NB4 (cell line): ENCODE measurements around the gene CTIF.

ENCODE experiments used
- DNase-seq: peaks from one replicate; pipeline ENCODE4 v3.0.0; 2010; ENCODE audit warnings: low read depth
- H3K4me3 ChIP-seq: one replicate; pipeline ENCODE4 v1.5.1; 2011; ENCODE audit warnings: mild to moderate bottlenecking, low read depth, low read length, moderate library complexity
- CTCF ChIP-seq: IDR thresholded peaks from one replicate; pipeline ENCODE4 v1.5.1; 2012; ENCODE audit warnings: low read depth, low read length
- MYC ChIP-seq: IDR thresholded peaks from 2 replicates; pipeline ENCODE4 v1.6.1; 2011; ENCODE audit warnings: low read depth, low read length
- POLR2A ChIP-seq: IDR thresholded peaks from 2 replicates; pipeline ENCODE4 v1.6.1; 2011; ENCODE audit warnings: mild to moderate bottlenecking; ENCODE audit not compliant: insufficient read length; ENCODE audit errors: extremely low read depth
- TF ChIP-seq, protein P1 (sequence below): IDR thresholded peaks from 2 replicates; pipeline ENCODE4 v1.6.1; 2011; ENCODE audit warnings: low read depth, low read length

The CTIF gene

GRCh38 chr18:48834413-48835031, 295.7 kb downstream of the CTIF start:
- peak; percentile 96 for DNase-seq
- H3K4me3 ChIP-seq: no peak overlapping the region
- TF ChIP-seq MYC (peak; percentile 85), POLR2A (no peak), CTCF (no peak)
- TF ChIP-seq, protein P1, sequence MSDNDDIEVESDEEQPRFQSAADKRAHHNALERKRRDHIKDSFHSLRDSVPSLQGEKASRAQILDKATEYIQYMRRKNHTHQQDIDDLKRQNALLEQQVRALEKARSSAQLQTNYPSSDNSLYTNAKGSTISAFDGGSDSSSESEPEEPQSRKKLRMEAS: peak; percentile 77

- TF ChIP-seq MYC (no peak), POLR2A (no peak), CTCF (no peak)
- TF ChIP-seq, protein P1: no peak
- peak; percentile 52 for DNase-seq
- H3K4me3 ChIP-seq: no peak overlapping the region
Measured at GRCh38 chr18:48835119-48835518, 296.3 kb downstream of the CTIF start.

DNA sequence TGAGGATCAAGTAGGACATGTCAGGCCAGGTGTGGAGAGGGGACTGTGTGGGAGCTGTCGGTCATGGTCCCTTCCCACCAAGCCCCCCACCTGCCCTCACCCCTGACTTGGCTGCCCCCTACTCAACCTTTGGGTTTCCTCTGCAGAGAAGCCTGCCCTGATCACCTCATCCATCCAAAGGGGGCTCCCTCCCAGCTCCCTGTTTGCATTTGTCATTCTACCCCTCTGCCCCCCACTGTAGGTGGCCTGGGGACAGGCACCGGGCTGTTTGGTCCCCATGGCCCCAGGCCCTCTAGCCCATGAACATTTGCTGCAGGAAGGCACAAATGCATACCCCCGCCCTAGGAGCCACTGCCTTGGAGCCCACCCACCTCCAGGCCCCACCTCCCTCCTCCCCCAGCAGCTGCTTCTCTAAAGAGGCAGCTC, 296.9 kb downstream of the CTIF start:
- no peak overlapping the region for H3K4me3 ChIP-seq
- TF ChIP-seq, protein P1: no peak
- TF ChIP-seq POLR2A: no peak
- no peak for TF ChIP-seq CTCF
- no peak for TF ChIP-seq MYC
- DNase-seq: no peak

- no peak for DNase-seq
- no peak overlapping the region for H3K4me3 ChIP-seq
- no peak for TF ChIP-seq CTCF
- TF ChIP-seq MYC: no peak
- no peak for TF ChIP-seq POLR2A
- TF ChIP-seq, protein P1: no peak
Measured at GRCh38 chr18:48836231-48836805, 297.5 kb downstream of the CTIF start.

GRCh38 chr18:48836806-48837615, 298.2 kb downstream of the CTIF start:
- DNase-seq: no peak
- TF ChIP-seq CTCF: no peak
- TF ChIP-seq MYC: no peak
- TF ChIP-seq POLR2A: no peak
- TF ChIP-seq, protein P1: no peak
- no peak overlapping the region for H3K4me3 ChIP-seq
